IMR-90 (cell line): ENCODE results near the gene C2. TPM values are rescaled to one million over a fixed set of nuclear protein-coding genes. Genes with fewer than 3 reads are reported as not detected.

ENCODE experiments used
- ATAC-seq: fragments of 200-7000 bp; cut with Tn5 transposase; 2 replicates; pipeline ENCODE4 v1.9.1; 2020; ENCODE audit warnings: low read depth, mild to moderate bottlenecking, moderate library complexity
- BruUV-seq: library from RNA; stranded (reverse); fragments of 400-500 nt; replicated peaks from 2 replicates; lab custom pipeline; 2021; lab: Mats Ljungman, UMichigan
- CTCF ChIA-PET: fragments of 300-600 bp; formaldehyde crosslinking; extraction: SDS; loops from one replicate; lab custom pipeline; 2021; ENCODE audit warnings: antibody characterized with exemption; lab: Yijun Ruan, JAX
- POLR2A ChIA-PET: fragments of 300-600 bp; sonication (Branson Sonifier 250); formaldehyde crosslinking; loops from one replicate; lab custom pipeline; 2022; ENCODE audit warnings: antibody characterized with exemption; ENCODE audit not compliant: unreplicated experiment; lab: Charles Lee
- DNase-seq: peaks from one replicate; pipeline ENCODE4 v3.0.0; 2013
- H2AFZ ChIP-seq: replicated peaks from 2 replicates; pipeline ENCODE3; 2013; ENCODE audit warnings: low read length, mild to moderate bottlenecking; ENCODE audit not compliant: poor library complexity
- H2AK5ac ChIP-seq: 2 replicates; pipeline ENCODE4 v1.6.1; 2013; ENCODE audit warnings: low read depth, low read length, inconsistent platforms
- H2AK9ac ChIP-seq: replicated peaks from 2 replicates; pipeline ENCODE3; 2013; ENCODE audit warnings: mild to moderate bottlenecking, low read depth, low read length, moderate library complexity; ENCODE audit not compliant: poor library complexity
- H2BK120ac ChIP-seq: 2 replicates; pipeline ENCODE4 v1.6.1; 2013; ENCODE audit warnings: low read depth, low read length, inconsistent platforms
- H2BK15ac ChIP-seq: 3 replicates; pipeline ENCODE4 v1.6.1; 2013; ENCODE audit warnings: low read depth, low read length, inconsistent platforms
- H2BK20ac ChIP-seq: 2 replicates; pipeline ENCODE4 v1.6.1; 2013; ENCODE audit warnings: low read depth, mild to moderate bottlenecking, inconsistent platforms, low read length, moderate library complexity
- H2BK5ac ChIP-seq: 2 replicates; pipeline ENCODE4 v1.6.1; 2013; ENCODE audit warnings: mild to moderate bottlenecking, low read depth, low read length, inconsistent platforms; ENCODE audit not compliant: poor library complexity, severe bottlenecking
- H3K14ac ChIP-seq: replicated peaks from 2 replicates; pipeline ENCODE4 v1.6.1; 2013; ENCODE audit warnings: low read depth, low read length, inconsistent platforms
- H3K18ac ChIP-seq: 2 replicates; pipeline ENCODE4 v1.6.1; 2013; ENCODE audit warnings: low read depth, low read length, control low read depth
- H3K23ac ChIP-seq: 2 replicates; pipeline ENCODE4 v1.6.1; 2013; ENCODE audit warnings: low read depth, low read length, inconsistent platforms
- H3K27ac ChIP-seq: 2 replicates; pipeline ENCODE4 v1.5.1; 2013; ENCODE audit warnings: mild to moderate bottlenecking, control low read depth, low read length; ENCODE audit not compliant: insufficient read depth
- H3K27me3 ChIP-seq: 2 replicates; pipeline ENCODE4 v1.6.1; 2013; ENCODE audit warnings: low read length; ENCODE audit not compliant: control insufficient read depth, insufficient read depth
- H3K36me3 ChIP-seq: 2 replicates; pipeline ENCODE4 v1.6.1; 2013; ENCODE audit warnings: low read length, mixed read lengths; ENCODE audit not compliant: control insufficient read depth, insufficient read depth
- H3K4ac ChIP-seq: 2 replicates; pipeline ENCODE4 v1.6.1; 2013; ENCODE audit warnings: low read depth, low read length, inconsistent platforms
- H3K4me1 ChIP-seq: 2 replicates; pipeline ENCODE4 v1.6.1; 2013; ENCODE audit warnings: low read length, mixed read lengths; ENCODE audit not compliant: control insufficient read depth, insufficient read depth
- H3K4me2 ChIP-seq: 2 replicates; pipeline ENCODE4 v1.6.1; 2013; ENCODE audit warnings: low read depth, mild to moderate bottlenecking, control low read depth, low read length, moderate library complexity
- H3K4me3 ChIP-seq: 2 replicates; pipeline ENCODE4 v1.5.1; 2013; ENCODE audit warnings: low read depth, mild to moderate bottlenecking, control low read depth, low read length, moderate library complexity; ENCODE audit not compliant: insufficient read depth
- H3K56ac ChIP-seq: 2 replicates; pipeline ENCODE4 v1.6.1; 2013; ENCODE audit warnings: low read length, inconsistent platforms; ENCODE audit not compliant: insufficient read depth; ENCODE audit errors: extremely low read depth
- H3K79me1 ChIP-seq, 2 experiments: 2 replicates each; pipeline ENCODE4 v1.6.1; 2013; ENCODE audit warnings: low read length in 2 of 2, inconsistent platforms in 1 of 2, low read depth in 1 of 2
- H3K9ac ChIP-seq: 2 replicates; pipeline ENCODE4 v1.6.1; 2013; ENCODE audit warnings: low read depth, low read length, control low read depth
- H3K9me1 ChIP-seq: 2 replicates; pipeline ENCODE4 v1.6.1; 2013; ENCODE audit warnings: low read length, inconsistent platforms; ENCODE audit not compliant: insufficient read depth
- H3K9me3 ChIP-seq: 2 replicates; pipeline ENCODE4 v1.6.1; 2013; ENCODE audit warnings: low read length; ENCODE audit not compliant: control insufficient read depth, insufficient read depth
- H4K20me1 ChIP-seq: 2 replicates; pipeline ENCODE4 v1.6.1; 2013; ENCODE audit warnings: low read length, inconsistent platforms; ENCODE audit not compliant: insufficient read depth
- H4K5ac ChIP-seq: 2 replicates; pipeline ENCODE4 v1.6.1; 2013; ENCODE audit warnings: mild to moderate bottlenecking, low read depth, low read length, control low read depth
- H4K8ac ChIP-seq, 2 experiments: 2 replicates each; pipeline ENCODE4 v1.6.1; 2013; ENCODE audit warnings: low read depth in 2 of 2, low read length in 2 of 2, control low read depth in 1 of 2, inconsistent platforms in 1 of 2
- H4K91ac ChIP-seq: 2 replicates; pipeline ENCODE4 v1.6.1; 2013; ENCODE audit warnings: low read depth, low read length, inconsistent platforms; ENCODE audit not compliant: insufficient read depth
- BHLHE40 ChIP-seq: fragments of 150-350 bp; IDR thresholded peaks from 2 replicates; pipeline ENCODE4 v1.6.1; 2016; ENCODE audit warnings: mild to moderate bottlenecking, low read depth, low read length
- CEBPB ChIP-seq: IDR thresholded peaks from 2 replicates; pipeline ENCODE4 v1.6.1; 2012; ENCODE audit warnings: low read depth, low read length, improper control_type of control experiment
- CHD1 ChIP-seq: IDR thresholded peaks from 2 replicates; pipeline ENCODE4 v1.6.1; 2012; ENCODE audit warnings: low read depth, low read length, improper control_type of control experiment
- CTCF ChIP-seq: conservative IDR thresholded peaks from 2 replicates; pipeline ENCODE4 v1.5.1; 2012; ENCODE audit warnings: mild to moderate bottlenecking, low read depth, low read length, improper control_type of control experiment
- FOS ChIP-seq: fragments of 150-350 bp; IDR thresholded peaks from 2 replicates; pipeline ENCODE4 v1.6.1; 2016; ENCODE audit warnings: low read depth, low read length
- MAZ ChIP-seq: IDR thresholded peaks from 2 replicates; pipeline ENCODE4 v1.6.1; 2012; ENCODE audit warnings: low read depth, mild to moderate bottlenecking, low read length, improper control_type of control experiment, moderate library complexity, borderline replicate concordance
- MXI1 ChIP-seq: IDR thresholded peaks from 2 replicates; pipeline ENCODE4 v1.6.1; 2012; ENCODE audit warnings: low read depth, mild to moderate bottlenecking, low read length, moderate library complexity, borderline replicate concordance
- NFE2L2 ChIP-seq: fragments of 150-350 bp; IDR thresholded peaks from 2 replicates; pipeline ENCODE4 v1.6.1; 2016; ENCODE audit warnings: low read depth, mild to moderate bottlenecking, low read length
- POLR2A ChIP-seq: IDR thresholded peaks from 2 replicates; pipeline ENCODE4 v1.6.1; 2012; ENCODE audit warnings: mild to moderate bottlenecking, low read depth, low read length
- RAD21 ChIP-seq: IDR thresholded peaks from 2 replicates; pipeline ENCODE4 v1.6.1; 2012; ENCODE audit warnings: low read length, improper control_type of control experiment
- RCOR1 ChIP-seq: IDR thresholded peaks from 2 replicates; pipeline ENCODE4 v1.6.1; 2012; ENCODE audit warnings: mild to moderate bottlenecking, low read length, improper control_type of control experiment; ENCODE audit not compliant: insufficient replicate concordance
- RFX5 ChIP-seq: IDR thresholded peaks from 2 replicates; pipeline ENCODE4 v1.8.0; 2012; ENCODE audit warnings: low read depth, mild to moderate bottlenecking, low read length, moderate library complexity
- SMC3 ChIP-seq: fragments of 150-350 bp; IDR thresholded peaks from 2 replicates; pipeline ENCODE4 v1.6.1; 2016; ENCODE audit warnings: low read depth, mild to moderate bottlenecking, antibody characterized with exemption, low read length, moderate library complexity
- USF2 ChIP-seq: fragments of 150-350 bp; IDR thresholded peaks from 2 replicates; pipeline ENCODE4 v1.6.1; 2017; ENCODE audit warnings: mild to moderate bottlenecking, antibody characterized with exemption, low read length, low read depth
- WGBS, 2 experiments: methylation state at CpG; one replicate each; pipeline versions ENCODE4 v1.1.5 to v1.1.7; 2013; ENCODE audit warnings: missing lambda C conversion rate in 2 of 2; ENCODE audit not compliant: insufficient read length in 1 of 2; ENCODE audit errors: extremely low coverage in 2 of 2; 5-methylcytosine and 5-hydroxymethylcytosine counted together
- dilution Hi-C: fragments of 300-500 bp; cut with HindIII; formaldehyde crosslinking; loops from one replicate; pipeline ENCODE4 v1.14.3; 2018; ENCODE audit warnings: low sequenced_read_pairs; ENCODE audit not compliant: unreplicated experiment
- in situ Hi-C: fragments of 300-500 bp; cut with MboI; formaldehyde crosslinking; loops from 3 replicates; pipeline ENCODE4 v1.14.3; 2019; ENCODE audit warnings: low sequenced_read_pairs, inconsistent platforms, mixed read lengths
- intact Hi-C: fragments of 100-400 bp; cut with micrococcal nuclease; formaldehyde crosslinking; loops from 2 replicates; pipeline ENCODE4 v1.10.0; 2022
- polyA plus RNA-seq, 3 experiments: library from polyadenylated mRNA; depleted of rRNA; stranded (reverse); fragments of >200 nt; gene quantifications; 2 replicates each; pipeline ENCODE4 v1.2.3, GENCODE V29; 2012; ENCODE audit warnings: low replicate concordance in 1 of 3
- total RNA-seq: library from RNA; depleted of rRNA; stranded (reverse); fragments of >200 nt; gene quantifications from 2 replicates; pipeline ENCODE4 v1.2.3, GENCODE V29; 2012
- TF ChIP-seq, protein P1 (sequence below): fragments of 150-350 bp; IDR thresholded peaks from 2 replicates; pipeline ENCODE4 v1.6.1; 2016; ENCODE audit warnings: low read depth, mild to moderate bottlenecking, low read length, moderate library complexity, borderline replicate concordance

The C2 gene
- total and polyA plus RNA-seq, 2 of the 4 experiments (the other 2 are of a cell fraction) = 0.18 to 0.19 TPM

DNA sequence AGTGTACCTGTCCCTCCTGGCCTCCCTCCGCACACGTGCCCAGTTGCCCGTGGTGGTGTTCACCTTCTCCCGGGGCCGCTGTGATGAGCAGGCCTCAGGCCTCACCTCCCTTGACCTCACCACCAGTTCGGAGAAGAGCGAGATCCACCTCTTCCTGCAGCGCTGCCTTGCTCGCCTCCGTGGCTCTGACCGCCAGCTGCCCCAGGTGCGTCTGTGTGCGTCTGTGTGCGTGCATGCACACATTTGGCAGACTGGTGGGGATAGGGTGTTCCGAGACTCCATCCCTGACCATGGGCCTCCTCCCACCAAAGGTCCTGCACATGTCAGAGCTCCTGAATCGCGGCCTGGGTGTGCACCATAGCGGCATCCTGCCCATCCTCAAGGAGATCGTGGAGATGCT, 36.4 kb downstream of the C2 start:
- Histone ChIP-seq H2BK5ac (no peak overlapping the region), H3K4me3 (no peak overlapping the region), H4K8ac (no peak overlapping the region), H3K14ac (no peak overlapping the region), H3K4me2 (no peak overlapping the region), H4K91ac (no peak overlapping the region), H3K79me1 (peaks cover 14 to 31% of the 10 kb centered on the region in 2 experiments), H4K20me1 (no peaks in the 10 kb centered on the region), H2BK20ac (no peak overlapping the region), H3K23ac (no peak overlapping the region), H3K4ac (no peak overlapping the region), H2AFZ (no peak overlapping the region), H2BK120ac (no peak overlapping the region), H4K5ac (no peak overlapping the region), H3K27me3 (no peaks in the 10 kb centered on the region), H2AK5ac (no peak overlapping the region), H3K36me3 (peaks cover 69% of the 10 kb centered on the region), H3K9ac (no peak overlapping the region), H3K56ac (no peak overlapping the region), H3K18ac (no peak overlapping the region), H3K9me1 (peaks cover 7% of the 10 kb centered on the region), H3K27ac (no peak overlapping the region), H2BK15ac (no peak overlapping the region), H2AK9ac (no peak overlapping the region), H3K9me3 (no peaks in the 10 kb centered on the region), H3K4me1 (peaks cover 6% of the 10 kb centered on the region; the same call in 1 of the 2 replicates)
- TF ChIP-seq SMC3 = no peak
- TF ChIP-seq POLR2A = no peak
- TF ChIP-seq RFX5 = no peak
- TF ChIP-seq USF2 = no peak
- TF ChIP-seq MXI1 = no peak
- no peak for TF ChIP-seq CHD1
- TF ChIP-seq NFE2L2 = no peak
- TF ChIP-seq, protein P1, sequence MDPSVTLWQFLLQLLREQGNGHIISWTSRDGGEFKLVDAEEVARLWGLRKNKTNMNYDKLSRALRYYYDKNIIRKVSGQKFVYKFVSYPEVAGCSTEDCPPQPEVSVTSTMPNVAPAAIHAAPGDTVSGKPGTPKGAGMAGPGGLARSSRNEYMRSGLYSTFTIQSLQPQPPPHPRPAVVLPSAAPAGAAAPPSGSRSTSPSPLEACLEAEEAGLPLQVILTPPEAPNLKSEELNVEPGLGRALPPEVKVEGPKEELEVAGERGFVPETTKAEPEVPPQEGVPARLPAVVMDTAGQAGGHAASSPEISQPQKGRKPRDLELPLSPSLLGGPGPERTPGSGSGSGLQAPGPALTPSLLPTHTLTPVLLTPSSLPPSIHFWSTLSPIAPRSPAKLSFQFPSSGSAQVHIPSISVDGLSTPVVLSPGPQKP = no peak
- no peak for TF ChIP-seq RCOR1
- no peak for TF ChIP-seq CEBPB
- no peak for TF ChIP-seq MAZ
- no peak for TF ChIP-seq CTCF
- TF ChIP-seq FOS = no peak
- TF ChIP-seq BHLHE40 = no peak
- TF ChIP-seq RAD21 = no peak
- ATAC-seq (no peak), DNase-seq (no peak)
- ChIA-PET CTCF (no interaction called here), POLR2A (no interaction called here)
- dilution Hi-C loops = no loop called here
- in situ Hi-C loops = no loop called here
- 97% methylated on average over 5 of the region's 19 CpGs; no CpG with 5 or more reads in 1 of the 2 experiments for WGBS, 2 experiments
- intact Hi-C loops = no loop called here
- no TSS peak for BruUV-seq
